Heart left ventricle (tissue), 16 donors: Measurements from ENCODE around the gene FOXJ3. TPM values are rescaled to one million over a fixed set of nuclear protein-coding genes. Genes with fewer than 3 reads are reported as not detected.

Experiments used
- ATAC-seq, 4 donors: fragments of 200-7000 bp; cut with Tn5 transposase; one replicate each; pipeline ENCODE4 v1.9.1; 2020 to 2022; ENCODE audit warnings: moderate library complexity in 4 of 4, mild to moderate bottlenecking in 3 of 4, moderate number of reproducible peaks in 1 of 4
- DNase-seq, 5 donors: peaks; one replicate each; pipeline ENCODE4 v3.0.0-alpha.2; 2020
- H3K27ac ChIP-seq, 12 donors: fragments of 200-600 bp; sonication (generic) in 4 of 12; one replicate each; pipeline versions ENCODE4 v1.5.0 to v1.8.0; 2016 to 2022; ENCODE audit warnings: mild to moderate bottlenecking in 2 of 12
- H3K27me3 ChIP-seq, 9 donors: fragments of 200-600 bp; sonication (generic) in 2 of 9; one replicate each; pipeline versions ENCODE4 v1.5.1 to v1.8.0; 2016 to 2022; ENCODE audit warnings: mild to moderate bottlenecking in 3 of 9
- H3K36me3 ChIP-seq, 9 donors: fragments of 200-600 bp; sonication (generic) in 2 of 9; one replicate each; pipeline versions ENCODE4 v1.5.0 to v1.8.0; 2018 to 2022; ENCODE audit warnings: mild to moderate bottlenecking in 2 of 9
- H3K4me1 ChIP-seq, 12 donors: fragments of 200-600 bp; sonication (generic) in 4 of 12; one replicate each; pipeline versions ENCODE4 v1.5.0 to v1.8.0; 2016 to 2022; ENCODE audit warnings: mild to moderate bottlenecking in 3 of 12
- H3K4me3 ChIP-seq, 12 donors: fragments of 200-600 bp; sonication (generic) in 4 of 12; one replicate each; pipeline versions ENCODE4 v1.5.0 to v1.8.0; 2017 to 2022; ENCODE audit warnings: mild to moderate bottlenecking in 9 of 12, moderate library complexity in 4 of 12
- H3K9me3 ChIP-seq, 12 donors: fragments of 200-600 bp; sonication (generic) in 4 of 12; one replicate each; pipeline versions ENCODE4 v1.5.0 to v1.8.0; 2016 to 2022; ENCODE audit warnings: mild to moderate bottlenecking in 1 of 12
- CTCF ChIP-seq, 12 donors: fragments of 200-600 bp; sonication (generic) in 4 of 12; IDR thresholded peaks; one replicate each; pipeline versions ENCODE4 v1.5.0 to v1.8.0; 2018 to 2022; ENCODE audit warnings: antibody characterized with exemption in 12 of 12, mild to moderate bottlenecking in 5 of 12
- POLR2A ChIP-seq, 2 donors: fragments of 450-650 bp; IDR thresholded peaks; one replicate each; pipeline ENCODE4 v1.6.1; 2017; ENCODE audit warnings: antibody characterized with exemption in 2 of 2, mild to moderate bottlenecking in 2 of 2, moderate library complexity in 2 of 2
- WGBS, 4 donors: extraction: QIAGEN DNeasy Blood & Tissue Kit in 2 of 4; methylation state at CpG; one replicate each; pipeline versions ENCODE4 v1.1.5 to v1.1.7; 2013 to 2018; 5-methylcytosine and 5-hydroxymethylcytosine counted together
- intact Hi-C, 10 donors: fragments of 100-400 bp; cut with DNase I; formaldehyde crosslinking; loops; one replicate each; pipeline versions ENCODE4 v1.11.1 to v1.14.2; 2022
- polyA plus RNA-seq, 2 donors: library from polyadenylated mRNA; stranded (reverse); fragments of 200-250 nt; gene quantifications; one replicate each; pipeline ENCODE4 v1.2.3, GENCODE V29; 2013
- total RNA-seq, 9 donors: library from RNA; depleted of rRNA in 2 of 9; stranded (reverse); fragments of >200 nt in 2 of 9; fragmentation: NEBNext Ultra II Directional in 3 of 9; extraction: Animal tissue kit (Norgen Biotek cat#: 25700) in 3 of 9; gene quantifications; one replicate each; pipeline versions ENCODE4 v1.1.0 to v1.2.4, GENCODE V29; 2016 to 2023
- donor health status: ischemic (EF 13 %, LVEDD 7.1; RV severe dilation, severe dysfunction).
- donor health status: healthy with polysubstance abuse.
- donor health status: DM: no; HTN: yes; CAD: no.
- donor health status: DM: no; HTN: no; CAD: no.
- donor health status: ischemic (EF 25% LVEDD 6.9; RV normal size, moderate dysfunction).
- donor health status: ischemic (EF 25% LVEDD 5.7; RV mildly dilated, moderate dysfunction).
- donor health status: healthy.
- donor health status: DM: yes; HTN: yes; CAD: no.
- donor health status: ischemic (EF 35%, LVEDD 5.7; RV mildly dilated, moderate dysfunction).
- donor health status: nonischemic (EF 11% LVEDD 7.7; RV severe dilation, severe dysfunction).
- donor health status: DM: yes; HTN: yes; CAD: no.
- donor health status: PGD.
- donor health status: ischemic (EF 29% LVEDD 5.4; RV normal size, mild dysfunction).
- donor health status: nonischemic (EF 23%, LVEDD 6.1; RV moderate dilation, normal function).

Gene FOXJ3
- total and polyA plus RNA-seq, 11 donors = 10.8 to 48.8 (median 36.4) TPM

GRCh38 chr1:42319128-42319851 is 15.7 kb downstream of the FOXJ3 start:
- H3K9me3 ChIP-seq = no peaks in the 10 kb centered on the region
- peak overlapping the region in 1 of 12 donors; percentile 0 for H3K4me3 ChIP-seq
- H3K27me3 ChIP-seq = no peaks in the 10 kb centered on the region
- peak in 1 of 4 donors; percentile 17 for ATAC-seq
- peak overlapping the region in 11 of 12 donors; percentile 49 to 81 (median 71) for H3K27ac ChIP-seq
- H3K4me1 ChIP-seq = peaks cover 9 to 94% (median 73%) of the 10 kb centered on the region in 12 donors
- H3K36me3 ChIP-seq = no peaks in the 10 kb centered on the region
- TF ChIP-seq CTCF (IDR thresholded peaks at IDR 0.05) (no peak), POLR2A (IDR thresholded peaks at IDR 0.05) (no peak)
- no peak for DNase-seq
- intact Hi-C loops = loop anchor here in 1 of 10 donors (5.0 kb wide), 1 partner anchor 37 kb away; no protein-coding TSS in a partner anchor
- WGBS, 4 donors = 46 to 52% (median 51%) methylated on average over 4 of the region's 4 CpGs

GRCh38 chr1:42318601-42319000 is 16.4 kb downstream of the FOXJ3 start:
- TF ChIP-seq CTCF (IDR thresholded peaks at IDR 0.05) (no peak), POLR2A (IDR thresholded peaks at IDR 0.05) (no peak)
- 78 to 85% (median 84%) methylated on average over 4 of the region's 4 CpGs for WGBS, 4 donors
- Histone ChIP-seq H3K36me3 (no peaks in the 10 kb centered on the region), H3K4me3 (no peak overlapping the region), H3K4me1 (peaks cover 9 to 98% (median 74%) of the 10 kb centered on the region in 12 donors), H3K9me3 (no peaks in the 10 kb centered on the region), H3K27me3 (no peaks in the 10 kb centered on the region), H3K27ac (peak overlapping the region in 5 of 12 donors; percentile 70 to 81 (median 71))
- no peak for ATAC-seq
- no peak for DNase-seq
- intact Hi-C loops = loop anchor here in 1 of 10 donors (5.0 kb wide), 1 partner anchor 36 kb away; no protein-coding TSS in a partner anchor

- WGBS, 4 donors = 67 to 79% (median 77%) methylated on average over 1 of the region's 1 CpG
- DNase-seq (no peak), ATAC-seq (no peak)
- H3K4me3 ChIP-seq = no peak overlapping the region
- H3K4me1 ChIP-seq = peaks cover 9 to 97% (median 67%) of the 10 kb centered on the region in 12 donors
- H3K27ac ChIP-seq = no peak overlapping the region
- H3K9me3 ChIP-seq = no peaks in the 10 kb centered on the region
- TF ChIP-seq CTCF (IDR thresholded peaks at IDR 0.05) (no peak), POLR2A (IDR thresholded peaks at IDR 0.05) (no peak)
- no peaks in the 10 kb centered on the region for H3K36me3 ChIP-seq
- H3K27me3 ChIP-seq = no peaks in the 10 kb centered on the region
- intact Hi-C loops = loop anchor here in 1 of 10 donors (5.0 kb wide), 1 partner anchor 35 kb away; no protein-coding TSS in a partner anchor
These were observed 17.7 kb downstream of the FOXJ3 start for GRCh38 chr1:42317308-42317707.

GRCh38 chr1:42316292-42316691 is 18.7 kb downstream of the FOXJ3 start:
- H3K27me3 ChIP-seq = no peaks in the 10 kb centered on the region
- 81 to 86% (median 84%) methylated on average over 2 of the region's 2 CpGs for WGBS, 4 donors
- intact Hi-C loops = loop anchor here in 1 of 10 donors (5.0 kb wide), 1 partner anchor 34 kb away; no protein-coding TSS in a partner anchor
- H3K4me3 ChIP-seq = no peak overlapping the region
- DNase-seq (no peak), ATAC-seq (no peak)
- no peaks in the 10 kb centered on the region for H3K9me3 ChIP-seq
- no peaks in the 10 kb centered on the region for H3K36me3 ChIP-seq
- peaks cover 4 to 89% (median 60%) of the 10 kb centered on the region in 12 donors for H3K4me1 ChIP-seq
- TF ChIP-seq POLR2A (IDR thresholded peaks at IDR 0.05) (no peak), CTCF (IDR thresholded peaks at IDR 0.05) (no peak)
- no peak overlapping the region for H3K27ac ChIP-seq
